Mammary epithelial cell (primary cell): ENCODE results near the gene ARHGEF38.

ENCODE experiments used
- CTCF ChIP-seq, 2 donors: IDR thresholded peaks in 1 of 2; conservative IDR thresholded peaks in 1 of 2; 2 replicates each; pipeline ENCODE4 v1.5.1; 2011 to 2012; ENCODE audit warnings: inconsistent platforms in 2 of 2, low read length in 2 of 2, mild to moderate bottlenecking in 2 of 2, control low read depth in 1 of 2, low read depth in 1 of 2; ENCODE audit not compliant: insufficient read depth in 1 of 2; ENCODE audit errors: extremely low read depth in 1 of 2
- EZH2 ChIP-seq: IDR thresholded peaks from 2 replicates; pipeline ENCODE4 v1.6.1; 2012; ENCODE audit warnings: low read length, inconsistent platforms, borderline replicate concordance

- TF ChIP-seq CTCF (conservative IDR thresholded peaks at IDR 0.05 in 1 of 2, IDR thresholded peaks at IDR 0.05 in 1 of 2; ENCODE audit: extremely low read depth in 1 of 2, insufficient read depth in 1 of 2, low read depth in 1 of 2, low read length in 2 of 2) (no peak), EZH2 (no peak)
Measured at GRCh38 chr4:105670684-105671083, 118.3 kb downstream of the ARHGEF38 start.
